K562 (cell line): ENCODE results near the gene VTI1B. TPM values are rescaled to one million over a fixed set of nuclear protein-coding genes. Genes with fewer than 3 reads are reported as not detected.
A peak's percentile ranks its signal among the peaks of the same experiment; 100 is the strongest.

Source experiments
- ARID1B ChIP-seq: fragments of 450-650 bp; IDR thresholded peaks from 2 replicates; pipeline ENCODE4 v1.6.1; 2016; ENCODE audit warnings: antibody characterized with exemption, mild to moderate bottlenecking, inconsistent platforms
- CBFA2T2 ChIP-seq: fragments of 450-650 bp; conservative IDR thresholded peaks from 2 replicates; pipeline ENCODE4 v1.6.1; 2017; ENCODE audit warnings: mild to moderate bottlenecking
- CBFA2T3 ChIP-seq: fragments of 450-650 bp; IDR thresholded peaks from 2 replicates; pipeline ENCODE4 v1.6.1; 2017
- CHD4 ChIP-seq: fragments of 200-600 bp; sonication (generic); IDR thresholded peaks from 3 replicates; pipeline ENCODE4 v1.6.1; 2012; ENCODE audit warnings: low read depth, mild to moderate bottlenecking, mixed read lengths, low read length, inconsistent platforms; ENCODE audit not compliant: insufficient read depth, insufficient replicate concordance, poor library complexity, severe bottlenecking
- HDAC1 ChIP-seq, 2 experiments: fragments of 450-650 bp; IDR thresholded peaks; 2 replicates each; pipeline ENCODE4 v1.6.1; 2016 to 2017; ENCODE audit warnings: inconsistent platforms in 1 of 2, mild to moderate bottlenecking in 1 of 2, moderate library complexity in 1 of 2
- HNRNPUL1 ChIP-seq: fragments of 200-400 bp; formaldehyde crosslinking; IDR thresholded peaks from 2 replicates; pipeline ENCODE4 v1.6.1; 2017; ENCODE audit warnings: low read length
- JUND ChIP-seq, 2 experiments: IDR thresholded peaks; 2 replicates in 1 of 2; 3 replicates in 1 of 2; pipeline ENCODE4 v1.6.1; 2011; ENCODE audit warnings: borderline replicate concordance in 2 of 2, low read depth in 2 of 2, low read length in 2 of 2, improper control_type of control experiment in 1 of 2, missing biosample characterization in 1 of 2, missing genetic modification characterization in 1 of 2, missing genetic modification reagents in 1 of 2
- KLF16 ChIP-seq: IDR thresholded peaks from 2 replicates; pipeline ENCODE4 v1.6.1; 2016; ENCODE audit warnings: antibody characterized with exemption
- MTA2 ChIP-seq: fragments of 450-650 bp; IDR thresholded peaks from 2 replicates; pipeline ENCODE4 v1.6.1; 2016; ENCODE audit warnings: low read depth
- PML ChIP-seq: IDR thresholded peaks from 2 replicates; pipeline ENCODE4 v1.6.1; 2012; ENCODE audit warnings: low read length, inconsistent platforms
- PPARD ChIP-seq: fragments of 250-450 bp; sonication (Bioruptor Pico); IDR thresholded peaks from 2 replicates; pipeline ENCODE4 v1.8.0; 2022; ENCODE audit warnings: inconsistent platforms, mild to moderate bottlenecking, moderate library complexity
- U2AF1 ChIP-seq: fragments of 200-400 bp; formaldehyde crosslinking; optimal IDR thresholded peaks from 2 replicates; pipeline ENCODE3; 2017; ENCODE audit warnings: mild to moderate bottlenecking, low read depth, low read length, moderate library complexity
- ZNF140 ChIP-seq: fragments of 250-450 bp; sonication (Bioruptor Pico); IDR thresholded peaks from 2 replicates; pipeline ENCODE4 v1.8.0; 2021; ENCODE audit warnings: moderate library complexity, mild to moderate bottlenecking, inconsistent platforms
- ZNF174 ChIP-seq: fragments of 250-450 bp; sonication (Bioruptor Pico); IDR thresholded peaks from 2 replicates; pipeline ENCODE4 v1.4.0; 2020; ENCODE audit warnings: mild to moderate bottlenecking
- ZNF217 ChIP-seq: sonication (generic); formaldehyde crosslinking; IDR thresholded peaks from 2 replicates; pipeline ENCODE4 v1.8.0; 2022; ENCODE audit warnings: mild to moderate bottlenecking, missing genetic modification reagents
- ZNF253 ChIP-seq: fragments of 250-450 bp; sonication (Bioruptor Pico); conservative IDR thresholded peaks from 2 replicates; pipeline ENCODE4 v1.6.1; 2021; ENCODE audit warnings: mild to moderate bottlenecking
- polyA plus RNA-seq, 8 experiments: library from polyadenylated mRNA; depleted of rRNA in 4 of 8; stranded (reverse) in 5 of 8; unstranded in 3 of 8; fragments of >200 nt; fragmentation: Nextera tagmentation in 2 of 8; fragmentation: Illumina TruSeq in 1 of 8; extraction: Ambion mirVana in 2 of 8; extraction: Trizol in 1 of 8; gene quantifications; 2 replicates each; pipeline versions ENCODE4 v1.2.1 to v1.2.3, GENCODE V29; 2011 to 2014; ENCODE audit warnings: inconsistent platforms in 1 of 8, missing spikeins in 1 of 8
- total RNA-seq, 7 experiments: library from RNA; depleted of rRNA in 6 of 7; stranded (reverse); fragments of >200 nt in 6 of 7; fragmentation: Illumina TruSeq in 2 of 7; extraction: Trizol in 2 of 7; gene quantifications; 2 replicates each; pipeline versions ENCODE4 v1.2.1 to v1.2.3, GENCODE V29; 2011 to 2021; ENCODE audit warnings: low replicate concordance in 1 of 7
- TF ChIP-seq, protein P1 (sequence below), 2 experiments: IDR thresholded peaks in 1 of 2; conservative IDR thresholded peaks in 1 of 2; 2 replicates each; pipeline ENCODE4 v1.6.1; 2016; ENCODE audit warnings: low read depth in 2 of 2, mild to moderate bottlenecking in 1 of 2, missing compliant biosample characterization in 1 of 2, missing genetic modification characterization in 1 of 2, moderate library complexity in 1 of 2
- TF ChIP-seq, protein P2 (sequence below): sonication (generic); formaldehyde crosslinking; IDR thresholded peaks from 2 replicates; pipeline ENCODE4 v1.8.1; 2023; ENCODE audit warnings: mild to moderate bottlenecking, missing genetic modification reagents
- TF ChIP-seq, protein P3 (sequence below), 2 experiments: fragments of 250-450 bp in 1 of 2; fragments of 450-650 bp in 1 of 2; sonication (Bioruptor Pico) in 1 of 2; IDR thresholded peaks; 2 replicates each; pipeline versions ENCODE4 v1.6.1 to v1.8.0; 2016 to 2021; ENCODE audit warnings: mild to moderate bottlenecking in 2 of 2, moderate library complexity in 2 of 2, missing compliant biosample characterization in 1 of 2, missing genetic modification characterization in 1 of 2
- TF ChIP-seq, protein P4 (sequence below): fragments of 200-800 bp; sonication (Bioruptor generic); IDR thresholded peaks from 2 replicates; pipeline ENCODE4 v1.6.1; 2017; ENCODE audit warnings: missing genetic modification characterization, missing compliant biosample characterization

VTI1B gene
- total and polyA plus RNA-seq, 9 of the 15 experiments (the other 6 are each of a cell fraction or from before 2014, with no cell fraction given), result 7.8 to 69.8 (median 50.1) TPM

DNA sequence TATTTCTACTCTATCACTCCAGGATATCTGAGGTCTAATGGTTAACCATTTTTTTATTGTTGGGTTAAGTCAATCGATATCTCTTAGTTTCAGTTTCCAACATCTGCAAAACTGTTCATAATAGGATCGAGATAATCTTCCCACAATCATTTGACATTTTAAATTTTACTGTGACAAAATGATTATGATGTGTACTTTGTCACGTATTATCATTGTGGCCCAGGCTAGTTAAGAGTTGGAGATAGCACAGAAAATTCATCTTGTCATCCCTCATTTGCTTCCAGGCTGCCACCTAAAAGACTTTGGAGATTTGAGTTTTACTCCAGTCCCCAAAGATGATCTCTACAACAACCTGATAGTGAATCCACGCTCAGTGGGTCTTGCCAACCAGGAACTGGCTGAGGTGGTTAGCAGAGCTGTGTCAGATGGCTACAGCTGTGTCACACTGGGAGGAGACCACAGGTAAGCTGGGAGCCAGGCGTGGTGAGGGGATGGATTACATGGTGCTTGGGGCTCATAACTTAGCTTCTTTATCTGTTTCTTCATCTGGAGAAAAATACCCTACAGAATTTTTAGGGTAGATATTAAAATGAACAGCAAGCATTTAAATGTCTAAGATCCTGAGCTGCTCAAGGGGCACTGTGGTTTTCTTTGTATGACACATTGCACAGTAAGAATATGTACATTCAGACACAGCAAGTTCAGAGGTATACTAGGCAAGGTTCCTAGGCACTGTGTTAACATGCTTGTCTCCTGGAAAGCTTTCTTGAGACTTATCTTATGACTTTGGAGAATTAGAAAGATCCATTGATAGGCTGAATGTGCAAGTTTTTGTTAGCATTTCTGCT lies 32.3 kb downstream of the VTI1B start (continued):
- TF ChIP-seq ARID1B (peak; percentile 85), ZNF140 (CRISPR knock-in tag) (no peak), PML (peak; percentile 41; the same call in 1 of the 2 replicates), JUND (IDR thresholded peaks at IDR 0.05; ENCODE audit: borderline replicate concordance, low read depth, low read length) (peak; percentile 39; the same call in 1 of the 2 replicates), JUND (tag; IDR thresholded peaks at IDR 0.05; ENCODE audit: borderline replicate concordance, low read depth, low read length) (no peak; the same call in 2 of the 3 replicates), CHD4 (no peak), CBFA2T2 (peak; percentile 66), ZNF217 (no peak), U2AF1 (no peak), ZNF174 (CRISPR knock-in tag) (no peak), MTA2 (peak; percentile 33; the same call in 1 of the 2 replicates), CBFA2T3 (peak; percentile 77), ZNF253 (CRISPR knock-in tag) (no peak), KLF16 (peak; percentile 24; the same call in 1 of the 2 replicates), PPARD (CRISPR knock-in tag) (no peak), HDAC1 (IDR thresholded peaks at IDR 0.05) (no peak), HNRNPUL1 (no peak)
- TF ChIP-seq, protein P1, sequence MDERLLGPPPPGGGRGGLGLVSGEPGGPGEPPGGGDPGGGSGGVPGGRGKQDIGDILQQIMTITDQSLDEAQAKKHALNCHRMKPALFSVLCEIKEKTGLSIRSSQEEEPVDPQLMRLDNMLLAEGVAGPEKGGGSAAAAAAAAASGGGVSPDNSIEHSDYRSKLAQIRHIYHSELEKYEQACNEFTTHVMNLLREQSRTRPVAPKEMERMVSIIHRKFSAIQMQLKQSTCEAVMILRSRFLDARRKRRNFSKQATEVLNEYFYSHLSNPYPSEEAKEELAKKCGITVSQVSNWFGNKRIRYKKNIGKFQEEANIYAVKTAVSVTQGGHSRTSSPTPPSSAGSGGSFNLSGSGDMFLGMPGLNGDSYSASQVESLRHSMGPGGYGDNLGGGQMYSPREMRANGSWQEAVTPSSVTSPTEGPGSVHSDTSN (CRISPR knock-in tag; IDR thresholded peaks at IDR 0.05; ENCODE audit: low read depth), result no peak
- TF ChIP-seq, protein P1 (tag; conservative IDR thresholded peaks at IDR 0.05; ENCODE audit: low read depth), result peak; percentile 59; the same call in 1 of the 2 replicates
- TF ChIP-seq, protein P2, sequence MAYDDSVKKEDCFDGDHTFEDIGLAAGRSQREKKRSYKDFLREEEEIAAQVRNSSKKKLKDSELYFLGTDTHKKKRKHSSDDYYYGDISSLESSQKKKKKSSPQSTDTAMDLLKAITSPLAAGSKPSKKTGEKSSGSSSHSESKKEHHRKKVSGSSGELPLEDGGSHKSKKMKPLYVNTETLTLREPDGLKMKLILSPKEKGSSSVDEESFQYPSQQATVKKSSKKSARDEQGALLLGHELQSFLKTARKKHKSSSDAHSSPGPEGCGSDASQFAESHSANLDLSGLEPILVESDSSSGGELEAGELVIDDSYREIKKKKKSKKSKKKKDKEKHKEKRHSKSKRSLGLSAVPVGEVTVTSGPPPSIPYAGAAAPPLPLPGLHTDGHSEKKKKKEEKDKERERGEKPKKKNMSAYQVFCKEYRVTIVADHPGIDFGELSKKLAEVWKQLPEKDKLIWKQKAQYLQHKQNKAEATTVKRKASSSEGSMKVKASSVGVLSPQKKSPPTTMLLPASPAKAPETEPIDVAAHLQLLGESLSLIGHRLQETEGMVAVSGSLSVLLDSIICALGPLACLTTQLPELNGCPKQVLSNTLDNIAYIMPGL (CRISPR knock-in tag), result no peak
- TF ChIP-seq, protein P3, sequence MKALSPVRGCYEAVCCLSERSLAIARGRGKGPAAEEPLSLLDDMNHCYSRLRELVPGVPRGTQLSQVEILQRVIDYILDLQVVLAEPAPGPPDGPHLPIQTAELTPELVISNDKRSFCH (CRISPR knock-in tag; IDR thresholded peaks at IDR 0.05), result no peak
- TF ChIP-seq, protein P3 (tag; IDR thresholded peaks at IDR 0.05), result 0 out of 2 replicates have a peak, but pooled peaks have one; percentile 71
- TF ChIP-seq, protein P4, sequence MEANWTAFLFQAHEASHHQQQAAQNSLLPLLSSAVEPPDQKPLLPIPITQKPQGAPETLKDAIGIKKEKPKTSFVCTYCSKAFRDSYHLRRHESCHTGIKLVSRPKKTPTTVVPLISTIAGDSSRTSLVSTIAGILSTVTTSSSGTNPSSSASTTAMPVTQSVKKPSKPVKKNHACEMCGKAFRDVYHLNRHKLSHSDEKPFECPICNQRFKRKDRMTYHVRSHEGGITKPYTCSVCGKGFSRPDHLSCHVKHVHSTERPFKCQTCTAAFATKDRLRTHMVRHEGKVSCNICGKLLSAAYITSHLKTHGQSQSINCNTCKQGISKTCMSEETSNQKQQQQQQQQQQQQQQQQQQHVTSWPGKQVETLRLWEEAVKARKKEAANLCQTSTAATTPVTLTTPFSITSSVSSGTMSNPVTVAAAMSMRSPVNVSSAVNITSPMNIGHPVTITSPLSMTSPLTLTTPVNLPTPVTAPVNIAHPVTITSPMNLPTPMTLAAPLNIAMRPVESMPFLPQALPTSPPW (CRISPR knock-in tag), result peak; percentile 26; the same call in 1 of the 2 replicates
